DMS79 treated with DMSO at 0.1 percent for 48 hours (cell line): ENCODE data around the gene CHST3.

Source experiments
- DNase-seq: peaks from one replicate; lab custom pipeline; 2025; lab: John Stamatoyannopoulos, UW

Gene CHST3

DNA sequence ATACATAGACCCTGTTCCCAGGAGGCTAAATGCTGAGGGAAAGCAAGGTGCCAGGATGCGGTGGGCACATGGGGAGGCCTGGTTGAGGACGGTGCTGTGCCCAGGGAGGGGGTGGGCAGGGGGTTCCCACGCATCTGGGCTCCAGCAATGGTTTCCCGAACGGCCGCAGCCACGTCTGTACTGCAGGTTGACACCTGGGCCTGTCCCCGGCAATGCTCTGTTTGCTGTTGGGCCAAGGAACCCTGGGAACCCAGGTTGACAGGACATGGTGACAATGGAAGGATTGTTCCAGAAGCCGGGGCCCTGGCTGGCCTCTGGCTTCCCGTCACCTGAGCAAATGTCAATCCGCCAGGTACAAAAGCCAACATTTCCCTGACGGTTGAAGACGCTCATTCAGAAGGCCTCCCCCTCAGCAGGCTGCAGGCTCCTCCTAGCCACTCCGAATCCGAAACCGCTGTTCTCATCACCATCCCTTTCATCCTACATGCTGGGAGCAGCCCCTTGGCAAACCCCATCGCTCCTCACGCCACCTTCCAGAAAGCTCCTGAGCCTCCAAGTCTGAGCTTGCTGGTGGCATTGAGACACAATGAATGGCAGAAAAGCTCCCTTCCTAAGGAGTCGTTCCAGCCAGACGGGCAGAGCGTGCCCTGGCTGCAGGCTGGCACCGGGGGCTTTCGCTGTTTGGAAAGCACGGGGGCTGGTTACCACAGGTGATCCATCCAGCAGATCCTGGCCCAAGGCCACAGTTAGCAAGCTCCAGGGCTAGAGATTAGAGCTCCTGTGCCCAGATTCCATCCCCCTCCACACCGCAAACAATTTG is 92.9 kb downstream of the CHST3 start:
- DNase-seq, result no peak

DNA sequence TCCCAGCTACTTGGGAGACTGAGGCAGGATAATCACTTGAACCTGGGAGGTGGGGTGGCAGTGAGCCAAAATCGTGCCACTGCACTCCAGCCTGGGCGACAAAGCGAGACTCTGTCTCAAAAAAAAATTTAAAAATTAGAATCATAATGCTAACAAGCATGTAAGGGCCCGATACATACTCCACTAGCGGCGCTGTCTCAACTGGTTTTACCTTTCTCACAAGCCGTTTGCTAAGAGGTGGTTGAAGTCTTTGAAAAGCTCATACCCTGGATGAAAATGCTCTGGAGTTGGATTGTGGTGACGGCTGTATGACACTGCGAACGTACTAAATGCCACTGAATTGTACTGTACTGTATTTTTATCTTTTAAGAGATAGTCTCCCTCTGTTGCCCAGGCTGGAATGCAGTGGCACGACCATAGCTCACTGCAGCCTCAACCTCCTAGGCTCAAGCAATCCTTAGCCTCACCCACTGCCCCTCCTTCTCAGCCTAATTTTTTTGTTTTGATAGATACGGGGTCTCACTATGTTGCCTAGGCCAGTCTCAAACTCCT is 94.2 kb downstream of the CHST3 start:
- DNase-seq, result no peak

DNA sequence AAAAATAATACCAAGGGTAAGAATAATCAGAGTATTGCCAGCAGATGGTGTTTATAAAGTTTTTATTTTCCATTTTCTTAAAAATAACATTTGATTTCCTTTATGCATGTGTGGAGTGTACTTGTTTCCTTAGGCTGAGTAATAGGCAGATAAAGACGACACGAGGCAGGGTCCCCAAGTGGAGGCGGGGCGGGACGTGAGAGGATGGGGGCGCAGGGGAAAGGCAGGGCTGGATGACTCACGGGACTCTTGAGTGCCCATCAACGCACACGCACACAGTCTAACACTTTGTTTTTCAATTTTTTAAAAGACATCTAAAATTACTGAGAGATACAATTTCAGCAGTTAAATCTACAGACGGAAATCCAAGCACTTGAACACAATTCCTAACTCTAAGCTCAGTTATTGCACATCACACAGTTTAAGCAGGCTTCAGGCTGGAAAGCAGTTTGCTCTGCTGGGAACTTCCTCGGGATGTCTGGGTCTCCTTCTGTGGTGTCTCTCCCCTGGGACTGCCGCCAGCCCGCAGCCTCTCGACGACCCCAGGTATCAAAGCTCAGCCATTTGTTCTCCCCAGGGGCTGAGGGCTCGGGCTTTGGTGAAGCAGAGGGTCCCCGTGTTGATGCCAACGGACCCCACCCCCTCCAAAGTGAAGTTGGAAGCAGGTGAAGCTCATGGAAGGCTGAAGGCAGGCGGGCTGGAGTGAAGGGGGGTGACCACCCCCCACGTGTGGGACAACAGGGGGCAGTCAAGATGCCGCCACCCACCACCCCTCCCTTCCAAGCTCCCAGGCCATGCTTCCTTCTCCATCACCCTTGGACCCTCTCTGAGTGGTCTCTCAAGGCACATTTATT is 95.0 kb downstream of the CHST3 start:
- DNase-seq, result no peak

DNA sequence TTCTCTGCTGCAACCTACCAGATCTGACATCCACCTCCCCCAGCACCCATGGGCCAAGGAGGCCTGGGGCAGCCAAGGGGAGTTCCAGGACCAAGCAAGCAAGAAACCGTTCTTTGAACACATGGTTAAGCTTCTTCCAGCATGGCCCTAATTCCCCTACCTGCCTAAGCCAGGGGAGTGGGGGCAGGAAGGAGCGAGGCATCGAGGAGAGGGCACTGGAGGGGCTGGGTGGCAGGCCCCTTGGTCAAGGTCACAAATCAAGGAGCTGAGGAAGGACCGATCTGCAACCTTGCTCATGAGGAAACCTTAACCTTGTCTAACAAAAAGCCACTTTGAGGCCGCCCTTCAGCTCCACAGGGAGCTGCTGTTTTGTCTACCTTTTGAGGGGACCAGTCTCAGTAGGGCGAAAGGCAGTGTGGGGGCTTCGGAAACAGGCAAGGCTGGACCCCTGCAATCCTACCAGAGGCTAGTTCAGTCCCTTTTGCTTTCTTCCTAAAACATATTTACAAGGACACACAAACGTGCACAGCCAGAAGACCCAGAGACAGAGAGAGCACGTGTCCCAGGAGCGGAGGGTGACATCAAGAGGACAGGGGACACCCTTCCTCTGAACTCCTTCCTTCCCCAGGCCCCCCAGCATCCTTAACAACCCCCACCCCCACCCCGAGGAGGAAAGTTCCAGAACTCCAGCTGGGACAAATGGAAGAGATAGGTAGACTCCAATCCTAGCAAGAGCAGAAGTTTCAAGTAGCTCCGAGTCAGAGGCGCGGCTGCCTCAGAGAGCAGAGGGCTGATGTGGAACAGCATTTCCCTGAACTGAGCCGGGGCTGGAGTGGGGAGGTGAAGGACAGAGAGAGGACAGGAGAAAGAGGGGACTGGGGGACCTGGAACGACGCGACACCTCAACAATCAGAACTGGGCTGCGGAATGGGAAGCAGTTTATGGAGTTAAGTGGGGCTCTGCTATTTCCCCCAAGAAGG is 95.9 kb downstream of the CHST3 start:
- DNase-seq, result no peak

DNA sequence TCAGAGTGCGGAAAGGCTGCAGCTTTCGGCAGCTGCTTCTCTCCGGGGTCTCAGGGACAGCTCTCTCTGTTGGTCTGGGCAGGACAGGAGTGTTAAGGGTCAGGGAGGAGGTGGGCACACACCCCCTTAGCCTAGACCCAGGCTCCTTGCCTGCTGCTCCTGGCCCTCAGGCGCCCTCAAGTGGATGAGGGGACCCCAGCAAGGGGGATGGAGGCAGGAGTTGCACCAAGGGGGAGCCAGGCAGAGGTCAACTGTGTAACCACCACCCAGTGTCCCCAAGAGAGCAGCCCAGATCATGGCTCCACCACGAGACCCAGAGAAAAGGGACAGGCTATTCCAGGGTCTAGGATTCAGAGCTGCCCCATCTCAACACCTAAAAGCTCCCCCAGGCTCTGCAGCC is 97.3 kb downstream of the CHST3 start:
- no peak for DNase-seq

DNA sequence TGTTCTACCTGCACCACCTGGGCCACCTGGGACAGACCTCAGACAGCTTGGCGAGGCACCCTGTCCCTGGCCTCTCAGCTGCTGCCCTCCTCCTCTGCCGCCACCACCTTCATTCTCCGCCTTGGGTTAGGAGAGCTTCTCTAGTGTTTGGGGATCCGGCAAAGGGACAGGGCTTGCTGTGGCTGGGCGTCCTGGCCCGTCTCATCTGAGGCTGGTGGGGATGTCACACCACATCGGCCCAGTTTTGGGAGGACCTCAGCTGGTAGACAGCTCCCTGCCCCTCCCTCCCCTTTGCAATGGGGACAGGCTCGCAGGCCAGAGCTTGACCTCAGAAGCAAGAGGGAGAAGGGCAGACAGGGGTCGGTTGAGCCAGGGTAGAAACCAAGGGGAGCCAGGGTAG is 97.7 kb downstream of the CHST3 start:
- DNase-seq, result no peak

DNA sequence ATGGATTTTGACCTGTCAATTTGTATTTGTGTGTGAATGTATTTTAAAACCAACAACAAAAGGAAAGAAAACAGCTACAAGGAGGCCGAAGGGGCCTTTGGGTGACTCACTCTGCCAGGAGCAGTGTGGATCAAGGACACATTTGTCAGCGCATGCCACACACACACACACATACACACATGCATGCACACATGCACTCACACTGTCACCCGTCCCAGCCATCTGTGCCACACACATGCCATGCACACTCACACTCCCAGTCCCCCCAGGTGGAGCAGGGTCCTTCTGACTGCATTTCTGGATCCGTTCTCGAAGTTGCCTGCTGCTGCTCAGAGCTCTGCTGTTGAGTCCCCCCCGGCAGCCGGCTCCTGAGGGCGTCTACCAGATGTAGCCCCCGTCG is 98.2 kb downstream of the CHST3 start:
- DNase-seq, result no peak
